Skeletal muscle tissue (tissue), 4 donors: ENCODE data around the gene BNIP3. TPM values are rescaled to one million over a fixed set of nuclear protein-coding genes. Genes with fewer than 3 reads are reported as not detected.

Experiments used
- H3K27ac ChIP-seq: one replicate; pipeline ENCODE4 v1.7.0; 2013; ENCODE audit warnings: mild to moderate bottlenecking, low read depth, low read length, inconsistent platforms
- H3K27me3 ChIP-seq, 3 donors: one replicate each; pipeline ENCODE4 v1.7.0; 2013; ENCODE audit warnings: low read length in 3 of 3; ENCODE audit not compliant: control insufficient read depth in 3 of 3, insufficient read depth in 3 of 3
- H3K36me3 ChIP-seq, 3 donors: one replicate each; pipeline ENCODE4 v1.7.0; 2013; ENCODE audit warnings: low read length in 3 of 3; ENCODE audit not compliant: control insufficient read depth in 3 of 3, insufficient read depth in 3 of 3
- H3K4me1 ChIP-seq, 3 donors: one replicate each; pipeline ENCODE4 v1.7.0; 2013; ENCODE audit warnings: low read length in 3 of 3, mild to moderate bottlenecking in 3 of 3; ENCODE audit not compliant: control insufficient read depth in 3 of 3, insufficient read depth in 3 of 3
- H3K4me3 ChIP-seq, 3 donors: one replicate each; pipeline ENCODE4 v1.7.0; 2013; ENCODE audit warnings: low read length in 3 of 3
- H3K9ac ChIP-seq, 3 donors: one replicate each; pipeline ENCODE4 v1.7.0; 2013; ENCODE audit warnings: low read length in 3 of 3, mild to moderate bottlenecking in 3 of 3, moderate library complexity in 2 of 3, low read depth in 1 of 3
- H3K9me3 ChIP-seq, 3 donors: one replicate each; pipeline ENCODE4 v1.7.0; 2013; ENCODE audit warnings: low read length in 3 of 3; ENCODE audit not compliant: control insufficient read depth in 3 of 3
- total RNA-seq: library from RNA; depleted of rRNA; stranded (reverse); fragments of >200 nt; gene quantifications from one replicate; pipeline ENCODE4 v1.2.3, GENCODE V29; 2014
- donor health status: Osteomylitis.

The BNIP3 gene
- total RNA-seq, 1 donor from 2014 or later: 20.9 TPM

DNA sequence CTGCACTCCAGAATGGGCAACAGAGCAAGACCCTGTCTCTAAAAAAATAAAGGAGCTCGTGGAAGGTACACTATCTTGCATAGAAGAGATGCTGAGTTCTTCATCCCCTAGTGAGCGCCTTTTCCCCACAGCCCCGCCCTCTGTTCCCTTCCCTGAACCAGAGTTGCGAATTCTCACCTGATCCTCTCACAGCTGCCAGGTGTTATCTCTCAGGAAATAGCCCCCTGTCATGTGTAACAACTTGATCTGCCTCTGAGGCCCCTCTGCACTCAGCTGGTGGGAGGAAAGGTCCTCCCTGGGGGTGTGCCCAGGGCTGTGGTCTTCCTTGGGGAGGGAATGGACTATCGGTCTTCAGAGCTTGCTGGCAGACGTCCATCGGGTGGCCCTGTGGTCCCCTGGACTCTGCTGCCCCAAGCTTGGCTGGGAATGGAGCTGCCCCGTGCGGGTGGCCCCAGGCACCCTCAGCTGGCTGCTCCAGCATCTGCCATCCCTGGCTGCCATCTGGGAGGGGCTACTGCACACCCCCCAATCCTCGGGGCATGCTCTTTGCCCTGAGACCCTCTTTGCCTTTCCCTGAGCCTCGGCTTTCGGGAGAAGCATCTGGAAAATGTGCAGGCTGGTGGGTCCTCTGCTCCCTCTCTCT is 21.7 kb upstream of the BNIP3 start:
- Histone ChIP-seq H3K27ac (no peak overlapping the region), H3K9ac (no peak overlapping the region), H3K4me3 (no peak overlapping the region), H3K36me3 (no peaks in the 10 kb centered on the region), H3K27me3 (no peaks in the 10 kb centered on the region), H3K4me1 (peaks cover 5 to 7% (median 6%) of the 10 kb centered on the region in 3 donors), H3K9me3 (no peaks in the 10 kb centered on the region)

DNA sequence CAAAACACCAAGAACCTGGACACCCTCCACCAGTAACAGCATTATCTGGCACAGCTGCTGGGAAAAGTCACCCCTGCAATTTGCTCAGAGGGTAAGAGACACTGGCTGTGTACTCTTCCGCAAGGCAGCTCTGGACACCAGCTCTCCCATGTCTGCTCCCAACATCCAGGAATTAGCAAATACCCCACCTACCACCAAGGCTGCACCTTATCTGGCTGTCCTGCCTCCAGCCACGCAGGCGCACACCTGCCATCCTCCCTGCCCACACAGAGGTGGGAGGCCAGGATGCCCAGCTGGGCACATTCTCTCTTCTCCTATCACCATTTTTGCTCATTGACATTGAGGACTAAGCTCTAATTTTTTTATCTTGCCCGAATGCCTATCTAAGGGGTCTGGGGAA is 20.3 kb upstream of the BNIP3 start:
- Histone ChIP-seq H3K27me3 (no peaks in the 10 kb centered on the region), H3K9ac (no peak overlapping the region), H3K36me3 (no peaks in the 10 kb centered on the region), H3K9me3 (no peaks in the 10 kb centered on the region), H3K4me1 (peaks cover 19 to 20% (median 20%) of the 10 kb centered on the region in 3 donors), H3K27ac (no peak overlapping the region), H3K4me3 (no peak overlapping the region)

DNA sequence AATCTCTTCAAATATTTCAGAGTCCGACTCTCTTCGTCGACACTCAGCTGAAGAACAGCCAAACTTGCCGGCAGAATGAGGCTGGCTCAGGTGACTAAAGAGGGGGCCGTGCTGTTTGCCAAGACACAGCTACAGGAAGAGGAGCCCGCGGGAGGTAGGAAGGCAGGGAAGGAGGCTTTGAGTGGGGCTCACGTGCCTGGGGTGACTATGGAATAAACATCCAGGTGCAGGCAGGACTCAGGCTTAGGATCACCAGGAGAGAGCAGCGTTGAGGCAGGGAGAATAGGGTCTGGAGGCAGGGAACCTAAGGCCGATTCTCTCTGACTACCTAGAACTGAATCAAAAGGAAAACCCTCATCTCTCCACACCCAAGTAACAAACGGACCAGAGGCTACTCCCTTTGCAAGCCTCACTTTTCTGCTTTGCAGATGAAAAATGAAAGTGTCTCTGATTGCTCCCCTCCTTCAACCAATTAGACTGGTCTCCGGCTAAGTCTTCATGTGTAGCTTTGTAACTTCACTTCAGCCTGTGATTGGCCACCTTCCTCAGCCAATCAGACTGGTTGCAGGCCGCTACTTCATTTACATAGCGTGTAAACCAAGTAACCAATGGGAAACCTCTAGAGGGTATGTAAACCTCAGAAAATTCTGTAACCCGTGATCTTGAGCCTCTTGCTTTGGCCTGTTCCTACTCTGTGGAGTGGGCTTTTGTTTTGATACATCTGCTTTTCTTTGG is 19.7 kb upstream of the BNIP3 start:
- Histone ChIP-seq H3K4me3 (no peak overlapping the region), H3K9me3 (no peaks in the 10 kb centered on the region), H3K27me3 (no peaks in the 10 kb centered on the region), H3K4me1 (peaks cover 25 to 26% (median 25%) of the 10 kb centered on the region in 3 donors), H3K36me3 (no peaks in the 10 kb centered on the region), H3K27ac (no peak overlapping the region), H3K9ac (no peak overlapping the region)

DNA sequence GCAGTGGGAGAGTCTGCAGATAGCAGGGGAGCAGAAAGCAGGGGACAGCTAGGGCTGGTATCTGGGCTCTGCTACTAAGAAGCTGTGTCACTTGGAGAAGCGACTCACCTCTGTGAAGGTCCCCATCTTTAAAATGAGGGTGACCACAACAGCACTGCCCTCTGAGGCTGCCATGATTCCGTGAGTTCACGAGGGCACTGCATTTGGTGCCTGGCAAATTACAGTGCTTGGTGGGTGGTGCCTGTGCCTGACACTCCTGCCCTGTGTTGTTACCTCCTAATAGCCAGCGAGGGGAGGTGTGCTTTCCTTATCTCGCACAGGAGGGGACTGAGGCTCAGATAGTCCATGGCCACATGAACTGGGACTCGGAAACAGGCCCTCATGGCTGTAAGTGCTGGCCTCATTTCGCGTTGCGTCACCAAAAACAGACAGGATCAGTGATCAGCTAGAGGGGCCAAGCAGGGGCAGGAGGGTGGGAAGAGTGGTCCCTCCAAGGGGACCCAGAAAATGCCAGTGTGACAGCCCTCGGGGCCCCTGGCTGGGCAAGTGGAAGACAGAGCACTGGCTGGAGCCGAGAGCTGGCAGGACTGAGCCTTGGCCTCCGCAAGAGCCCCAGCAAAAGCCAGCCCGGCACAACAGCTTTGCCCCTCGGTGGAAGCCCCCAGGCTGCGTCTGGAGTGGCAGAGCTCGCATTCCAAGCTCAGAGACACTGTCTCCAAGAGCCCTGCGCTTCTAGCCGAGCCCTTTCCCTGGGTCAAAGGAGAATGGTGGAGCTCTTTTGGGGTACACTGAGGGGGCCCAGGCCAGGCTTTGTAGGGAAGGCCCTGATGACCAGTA is 17.3 kb upstream of the BNIP3 start:
- Histone ChIP-seq H3K4me1 (peaks cover 31 to 34% (median 32%) of the 10 kb centered on the region in 3 donors), H3K27ac (peak overlapping the region; percentile 70), H3K27me3 (no peaks in the 10 kb centered on the region), H3K9me3 (no peaks in the 10 kb centered on the region), H3K4me3 (no peak overlapping the region), H3K9ac (peak overlapping the region in 1 of 3 donors; percentile 20), H3K36me3 (no peaks in the 10 kb centered on the region)

DNA sequence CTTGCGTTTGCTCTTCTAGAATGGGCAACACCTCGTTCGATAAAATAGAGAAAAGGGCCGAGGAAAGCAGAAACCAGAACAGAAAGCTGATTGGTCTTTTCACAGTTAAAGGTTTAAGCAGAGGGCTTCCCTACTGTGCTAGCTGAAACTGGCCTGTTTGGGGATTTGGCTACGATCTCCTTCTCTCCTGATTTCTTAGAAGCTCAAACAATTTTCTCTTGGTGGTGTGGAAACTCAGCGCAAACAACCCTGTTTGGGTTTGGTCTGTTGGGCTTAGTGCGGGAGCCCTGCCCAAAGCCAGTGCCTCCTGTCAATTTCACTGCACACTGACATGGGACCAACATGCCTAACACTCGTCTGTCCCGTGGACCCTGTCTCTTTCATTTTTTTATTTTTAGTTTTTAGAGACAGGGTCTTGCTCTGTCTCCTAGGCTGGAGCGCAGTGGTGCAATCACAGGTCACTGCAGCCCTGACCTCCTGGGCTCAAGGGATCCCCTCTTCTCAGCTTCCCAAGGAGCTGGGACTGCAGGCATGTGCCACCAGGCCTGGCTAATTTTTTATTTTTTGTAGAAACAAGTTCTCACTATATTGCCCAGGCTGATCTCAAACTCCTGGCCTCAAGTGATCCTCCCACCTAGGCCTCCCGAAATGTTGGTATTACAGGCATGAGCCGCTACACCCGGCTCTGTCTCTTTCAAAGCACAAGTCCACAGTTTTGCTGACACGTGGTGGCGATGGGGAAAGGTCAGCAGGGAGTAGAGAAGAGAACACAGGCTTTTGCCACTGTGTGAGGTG is 16.5 kb upstream of the BNIP3 start:
- H3K9ac ChIP-seq: peak overlapping the region; percentile 7 to 51 (median 40)
- H3K4me3 ChIP-seq: peak overlapping the region in 1 of 3 donors; percentile 51
- no peaks in the 10 kb centered on the region for H3K27me3 ChIP-seq
- H3K9me3 ChIP-seq: no peaks in the 10 kb centered on the region
- H3K36me3 ChIP-seq: no peaks in the 10 kb centered on the region
- peaks cover 31 to 34% (median 32%) of the 10 kb centered on the region in 3 donors for H3K4me1 ChIP-seq
- H3K27ac ChIP-seq: peak overlapping the region; percentile 70

DNA sequence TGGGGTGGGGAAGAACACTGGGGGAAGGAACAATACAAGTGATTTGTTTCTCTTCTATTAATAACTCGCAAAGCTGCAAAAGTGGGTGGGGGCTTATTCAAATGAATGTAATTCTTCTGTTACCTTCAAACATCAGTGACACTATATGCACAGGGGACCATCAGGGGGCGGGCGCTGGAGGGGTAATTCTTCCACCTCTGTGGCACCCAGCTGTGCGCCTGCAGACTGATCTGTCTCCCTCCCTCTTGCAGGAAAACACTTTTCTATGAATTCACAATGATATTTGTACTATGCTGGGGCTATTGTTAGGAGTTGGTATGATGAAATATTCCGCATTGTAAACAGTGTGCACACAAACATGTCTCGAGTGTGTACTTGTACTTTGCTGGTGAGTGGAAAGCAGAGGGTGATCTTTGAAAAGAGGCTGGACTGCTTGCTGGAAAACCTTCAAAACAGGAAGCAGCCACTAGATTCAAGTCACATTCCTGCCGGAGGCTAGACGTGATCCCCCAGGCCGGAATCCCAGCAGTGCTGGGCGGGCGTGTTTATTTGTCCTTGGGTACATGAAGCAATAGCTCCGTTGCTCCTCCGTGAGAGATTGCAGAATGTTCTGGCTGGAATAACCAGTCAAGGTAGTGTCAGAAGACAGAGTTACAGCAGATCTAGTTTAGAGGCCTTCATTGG is 15.8 kb upstream of the BNIP3 start:
- peaks cover 31 to 34% (median 32%) of the 10 kb centered on the region in 3 donors for H3K4me1 ChIP-seq
- H3K4me3 ChIP-seq: peak overlapping the region in 2 of 3 donors; percentile 56 to 65
- no peaks in the 10 kb centered on the region for H3K27me3 ChIP-seq
- no peaks in the 10 kb centered on the region for H3K36me3 ChIP-seq
- H3K27ac ChIP-seq: peak overlapping the region; percentile 70
- H3K9me3 ChIP-seq: no peaks in the 10 kb centered on the region
- peak overlapping the region; percentile 7 to 51 (median 40) for H3K9ac ChIP-seq

DNA sequence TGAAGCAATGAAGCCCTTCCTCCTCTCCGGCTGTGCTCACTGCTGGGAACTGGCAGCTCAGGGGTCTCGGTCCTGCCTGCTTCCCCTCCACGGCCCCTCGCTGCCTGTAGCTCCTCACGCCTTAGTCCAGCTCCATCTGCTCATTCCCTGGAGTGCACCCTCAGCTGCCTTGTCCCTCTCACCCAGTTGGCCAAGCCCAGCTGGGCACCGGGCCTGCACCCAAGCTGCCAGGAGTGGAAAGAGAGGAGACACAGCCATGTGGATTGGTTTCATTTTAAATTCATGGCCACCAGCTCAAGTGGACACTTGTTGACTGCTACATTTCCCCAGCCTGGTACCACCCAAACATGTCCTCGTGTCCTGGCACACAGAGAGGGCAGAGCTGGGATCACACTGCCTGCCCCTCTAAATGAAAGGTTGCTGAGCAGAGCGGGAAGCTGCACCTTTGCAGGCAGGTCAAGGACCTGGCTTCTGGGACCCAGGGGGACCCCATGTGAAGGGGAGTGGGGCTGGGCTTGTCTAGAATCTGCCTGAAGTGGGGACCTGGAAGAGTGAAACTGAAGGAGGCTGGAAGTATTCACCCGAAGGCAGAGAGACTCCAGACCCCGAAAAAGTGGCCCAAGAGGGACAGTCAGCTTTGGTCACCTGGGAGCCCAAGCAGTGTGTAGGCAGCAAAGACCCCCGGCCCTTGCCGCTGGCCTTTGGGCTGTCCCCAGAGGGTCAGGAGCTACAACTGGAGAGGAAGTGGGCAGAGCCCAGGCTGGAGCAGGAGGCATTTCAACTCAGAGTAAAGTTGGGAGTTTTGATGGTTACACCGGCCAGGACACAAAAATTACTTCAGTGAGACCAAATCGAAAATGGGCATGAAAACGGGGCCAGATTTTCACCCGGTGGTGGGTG is 15.0 kb upstream of the BNIP3 start:
- H3K9me3 ChIP-seq: no peaks in the 10 kb centered on the region
- peak overlapping the region; percentile 70 for H3K27ac ChIP-seq
- peak overlapping the region; percentile 20 to 72 (median 51) for H3K9ac ChIP-seq
- peaks cover 31 to 34% (median 32%) of the 10 kb centered on the region in 3 donors for H3K4me1 ChIP-seq
- H3K27me3 ChIP-seq: no peaks in the 10 kb centered on the region
- H3K4me3 ChIP-seq: peak overlapping the region; percentile 31 to 65 (median 56)
- H3K36me3 ChIP-seq: no peaks in the 10 kb centered on the region

DNA sequence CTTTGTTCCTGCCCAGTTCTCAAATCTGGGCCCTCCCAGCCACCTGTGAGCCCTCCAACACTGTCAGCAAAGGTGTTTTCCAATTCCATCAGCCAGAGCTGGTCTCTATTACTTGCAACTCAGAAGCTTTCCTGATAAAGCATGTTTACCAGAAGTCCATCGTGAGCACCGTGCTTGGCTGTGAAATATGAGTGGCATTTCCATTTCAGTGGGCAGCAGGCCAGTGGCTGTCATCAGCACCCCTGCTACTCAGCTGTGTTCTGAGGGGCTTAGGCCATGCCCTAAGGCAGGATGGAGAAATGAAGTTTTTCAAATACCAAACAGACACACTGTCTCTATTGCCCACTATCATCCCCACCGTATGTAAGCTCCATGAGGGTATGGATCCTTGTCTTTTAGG is 12.7 kb upstream of the BNIP3 start:
- H3K9ac ChIP-seq: no peak overlapping the region
- no peaks in the 10 kb centered on the region for H3K36me3 ChIP-seq
- H3K4me3 ChIP-seq: no peak overlapping the region
- no peak overlapping the region for H3K27ac ChIP-seq
- H3K4me1 ChIP-seq: peaks cover 31 to 34% (median 32%) of the 10 kb centered on the region in 3 donors
- H3K27me3 ChIP-seq: no peaks in the 10 kb centered on the region
- H3K9me3 ChIP-seq: no peaks in the 10 kb centered on the region
